Endothelial cell of umbilical vein (primary cell): ENCODE measurements around the gene DDRGK1. TPM values are rescaled to one million over a fixed set of nuclear protein-coding genes. Genes with fewer than 3 reads are reported as not detected.

Experiments used
- BruUV-seq: library from RNA; stranded (reverse); fragments of 400-500 nt; replicated peaks from 2 replicates; lab custom pipeline; 2021; lab: Mats Ljungman, UMichigan
- CTCF ChIA-PET: fragments of 300-600, 350-600 bp; sonication (Branson Sonifier 250); formaldehyde crosslinking; loops from one replicate; lab custom pipeline; 2021; ENCODE audit warnings: antibody characterized with exemption, inconsistent platforms; lab: Charles Lee
- POLR2A ChIA-PET: fragments of 300-600, 350-600 bp; sonication (Branson Sonifier 250); formaldehyde crosslinking; loops from one replicate; lab custom pipeline; 2021; ENCODE audit warnings: antibody characterized with exemption, inconsistent platforms; lab: Charles Lee
- DNase-seq: peaks from one replicate; pipeline ENCODE4 v3.0.0-alpha.2; 2011; ENCODE audit warnings: low read depth, low spot score
- FAIRE-seq: peaks from 2 replicates; lab custom pipeline; 2011; peaks lifted over from hg19 to GRCh38; lab: Jason Lieb, UNC
- H2AFZ ChIP-seq: 2 replicates; pipeline ENCODE4 v1.6.0; 2012; ENCODE audit warnings: low read depth, low read length, control low read depth, inconsistent platforms
- H3K27ac ChIP-seq: 2 replicates; pipeline ENCODE4 v1.5.1; 2011; ENCODE audit warnings: low read depth, mild to moderate bottlenecking, control low read depth, low read length, moderate library complexity; ENCODE audit not compliant: insufficient read depth
- H3K27me3 ChIP-seq, 2 experiments: 2 replicates each; pipeline versions ENCODE4 v1.6.0 to v1.6.1; 2011; ENCODE audit warnings: low read length in 2 of 2, mixed read lengths in 1 of 2; ENCODE audit not compliant: control insufficient read depth in 2 of 2, insufficient read depth in 2 of 2
- H3K36me3 ChIP-seq, 2 experiments: 2 replicates in 1 of 2; 3 replicates in 1 of 2; pipeline ENCODE4 v1.5.1; 2011; ENCODE audit warnings: low read length in 2 of 2, mild to moderate bottlenecking in 1 of 2, moderate library complexity in 1 of 2; ENCODE audit not compliant: control insufficient read depth in 2 of 2, insufficient read depth in 2 of 2; ENCODE audit errors: extremely low read depth in 1 of 2
- H3K4me1 ChIP-seq: 3 replicates; pipeline ENCODE4 v1.5.1; 2011; ENCODE audit warnings: mild to moderate bottlenecking, low read length; ENCODE audit not compliant: control insufficient read depth, insufficient read depth; ENCODE audit errors: extremely low read depth
- H3K4me2 ChIP-seq: 2 replicates; pipeline ENCODE4 v1.6.1; 2011; ENCODE audit warnings: low read length, control low read depth, mixed read lengths; ENCODE audit not compliant: insufficient read depth
- H3K4me3 ChIP-seq, 3 experiments: fragments of 200-600 bp in 1 of 3; sonication (generic), shearing (Covaris generic) in 1 of 3; replicated peaks in 1 of 3; 2 replicates each; pipeline ENCODE4 v1.5.1; 2011 to 2016; ENCODE audit warnings: control low read depth in 3 of 3, low read length in 3 of 3, mild to moderate bottlenecking in 2 of 3, inconsistent platforms in 1 of 3, low read depth in 1 of 3, moderate library complexity in 1 of 3; ENCODE audit not compliant: insufficient read depth in 1 of 3
- H3K79me2 ChIP-seq: 2 replicates; pipeline ENCODE4 v1.6.0; 2012; ENCODE audit warnings: low read length, inconsistent platforms; ENCODE audit not compliant: control insufficient read depth, insufficient read depth
- H3K9ac ChIP-seq: replicated peaks from 2 replicates; pipeline ENCODE3; 2011; ENCODE audit warnings: low read length, control low read depth; ENCODE audit not compliant: insufficient read depth; ENCODE audit errors: extremely low read depth
- H3K9me1 ChIP-seq: replicated peaks from 3 replicates; pipeline ENCODE4 v1.6.0; 2011; ENCODE audit warnings: mild to moderate bottlenecking, low read length; ENCODE audit not compliant: control insufficient read depth, insufficient read depth; ENCODE audit errors: extremely low read depth
- H3K9me3 ChIP-seq: replicated peaks from 2 replicates; pipeline ENCODE4 v1.5.1; 2012; ENCODE audit warnings: low read length, inconsistent platforms; ENCODE audit not compliant: control insufficient read depth, insufficient read depth
- H4K20me1 ChIP-seq: replicated peaks from 2 replicates; pipeline ENCODE3; 2011; ENCODE audit warnings: mild to moderate bottlenecking, low read length; ENCODE audit not compliant: control insufficient read depth, insufficient read depth; ENCODE audit errors: extremely low read depth
- CTCF ChIP-seq, 2 donors: IDR thresholded peaks; 1 replicate in 1 of 2; 2 replicates in 1 of 2; pipeline ENCODE4 v1.5.1; 2011; ENCODE audit warnings: low read length in 2 of 2, mild to moderate bottlenecking in 2 of 2, moderate library complexity in 2 of 2, control low read depth in 1 of 2, inconsistent platforms in 1 of 2, low read depth in 1 of 2; ENCODE audit not compliant: insufficient read depth in 1 of 2; ENCODE audit errors: extremely low read depth in 1 of 2
- FOS ChIP-seq: IDR thresholded peaks from 2 replicates; pipeline ENCODE4 v1.6.1; 2011; ENCODE audit warnings: mild to moderate bottlenecking, low read length, moderate library complexity, borderline replicate concordance; ENCODE audit not compliant: insufficient read depth
- GATA2 ChIP-seq: IDR thresholded peaks from 2 replicates; pipeline ENCODE4 v1.7.0; 2011; ENCODE audit warnings: low read depth, mild to moderate bottlenecking, moderate library complexity, mixed read lengths, low read length; ENCODE audit not compliant: insufficient read length, insufficient read depth
- JUN ChIP-seq: IDR thresholded peaks from 2 replicates; pipeline ENCODE4 v1.6.1; 2011; ENCODE audit warnings: borderline replicate concordance, low read depth; ENCODE audit not compliant: insufficient read length, insufficient read depth
- MYC ChIP-seq: IDR thresholded peaks from one replicate; pipeline ENCODE4 v1.6.1; 2011; ENCODE audit warnings: mild to moderate bottlenecking, low read depth, low read length
- POLR2A ChIP-seq: IDR thresholded peaks from 2 replicates; pipeline ENCODE4 v1.6.1; 2012; ENCODE audit warnings: low read depth, mild to moderate bottlenecking, control low read depth, low read length
- POLR2AphosphoS5 ChIP-seq: IDR thresholded peaks from 2 replicates; pipeline ENCODE4 v1.6.1; 2012; ENCODE audit warnings: low read depth, mild to moderate bottlenecking, control low read depth, low read length, moderate library complexity; ENCODE audit not compliant: insufficient read depth
- dilution Hi-C: fragments of 300-500 bp; cut with MboI; formaldehyde crosslinking; loops from one replicate; pipeline ENCODE4 v1.15.0; 2019; ENCODE audit warnings: low sequenced_read_pairs; ENCODE audit not compliant: extremely low pct_ligation_motif_present
- intact Hi-C: fragments of 100-400 bp; cut with micrococcal nuclease; formaldehyde crosslinking; loops from one replicate; pipeline ENCODE4 v1.10.0; 2022
- polyA plus RNA-seq, 4 experiments: library from polyadenylated mRNA; depleted of rRNA in 3 of 4; stranded (reverse) in 3 of 4; unstranded in 1 of 4; fragments of >200 nt; gene quantifications; 2 replicates each; pipeline versions ENCODE4 v1.2.1 to v1.2.3, GENCODE V29; 2011 to 2012; ENCODE audit warnings: missing spikeins in 1 of 4
- total RNA-seq: library from RNA; stranded (reverse); gene quantifications from 2 replicates; pipeline ENCODE4 v1.2.3, GENCODE V29; 2021

Gene DDRGK1
- total and polyA plus RNA-seq, 2 donors (not counting 3 experiments of a cell fraction or from before 2014, with no cell fraction given), result 48.5 to 54.0 TPM

GRCh38 chr20:3226093-3226492, 21.6 kb upstream of the DDRGK1 start:
- Histone ChIP-seq H3K4me1 (no peaks in the 10 kb centered on the region), H3K27ac (no peak overlapping the region), H4K20me1 (no peaks in the 10 kb centered on the region), H3K9ac (no peak overlapping the region), H3K9me1 (no peaks in the 10 kb centered on the region), H3K9me3 (no peaks in the 10 kb centered on the region), H3K4me2 (no peak overlapping the region), H3K36me3 (peaks cover 0 to 5% of the 10 kb centered on the region in 2 experiments), H3K27me3 (no peaks in the 10 kb centered on the region), H2AFZ (no peak overlapping the region), H3K79me2 (no peaks in the 10 kb centered on the region), H3K4me3 (no peak overlapping the region)
- DNase-seq (no peak), FAIRE-seq (no peak)
- ChIA-PET CTCF (no interaction called here), POLR2A (no interaction called here)
- intact Hi-C loops, result no loop called here
- no peak for TF ChIP-seq FOS
- no peak for TF ChIP-seq GATA2
- TF ChIP-seq JUN, result no peak
- no peak for TF ChIP-seq MYC
- no peak for TF ChIP-seq POLR2AphosphoS5
- TF ChIP-seq CTCF (IDR thresholded peaks at IDR 0.05; ENCODE audit: extremely low read depth in 1 of 2, insufficient read depth in 1 of 2, low read depth in 1 of 2, low read length in 2 of 2), result no peak
- TF ChIP-seq POLR2A, result no peak
- BruUV-seq, result no TSS peak
- dilution Hi-C loops, result no loop called here
